SK-N-DZ (cell line): ENCODE data around the gene HOXB1.

Experiments
- DNase-seq: peaks from one replicate; pipeline ENCODE4 v3.0.0-alpha.2; 2015; ENCODE audit warnings: low spot score

The HOXB1 gene

DNA sequence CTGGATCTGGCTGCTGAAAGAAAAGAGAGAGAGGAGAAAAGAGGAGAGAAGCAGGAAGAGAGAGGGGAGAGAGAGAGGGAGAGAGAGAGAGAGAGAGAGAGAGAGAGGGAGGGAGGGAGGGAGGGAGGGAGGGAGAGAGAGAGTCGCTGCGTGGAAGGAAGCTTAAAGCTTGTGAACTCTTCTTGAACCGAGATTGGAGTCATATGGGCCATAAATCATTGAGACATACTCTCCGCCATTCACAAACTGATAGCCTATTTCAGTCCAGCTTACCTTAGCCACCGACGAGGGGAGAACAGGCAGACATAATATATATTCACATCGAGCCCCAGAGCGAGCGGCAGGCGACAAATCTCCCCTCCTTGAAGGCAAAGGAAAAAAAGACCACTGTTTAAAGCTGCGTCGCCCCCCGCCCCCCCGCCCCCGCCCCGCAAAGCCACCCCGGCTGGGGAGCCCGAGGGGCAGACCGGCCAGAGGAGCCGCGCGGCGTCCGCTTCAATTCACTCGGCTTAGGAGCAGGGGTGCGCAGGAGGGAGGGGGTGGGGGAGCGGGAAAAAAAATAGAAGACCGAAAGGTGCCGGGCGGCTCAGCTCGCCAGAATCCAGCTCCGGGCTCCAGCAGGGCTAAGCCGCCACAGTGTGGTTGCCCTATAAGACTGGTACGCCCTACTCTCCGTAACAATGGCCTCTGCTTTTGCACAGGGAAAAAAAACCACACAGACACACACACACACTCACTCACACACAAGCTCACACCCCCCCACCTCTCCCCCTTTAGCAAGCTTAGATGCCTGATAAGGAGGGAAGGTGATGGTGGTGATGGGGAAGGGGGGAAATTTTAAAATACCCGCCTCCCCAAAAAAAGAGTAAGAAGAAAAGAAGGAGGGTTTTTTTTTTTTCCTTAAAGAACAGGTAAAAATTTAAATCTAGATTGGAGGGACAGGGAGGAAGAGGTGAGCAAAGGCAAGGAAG lies 24.7 kb upstream of the HOXB1 start:
- DNase-seq: peak; percentile 29

- DNase-seq: no peak
These were observed 23.8 kb upstream of the HOXB1 start for GRCh38 chr17:48554412-48555257.

DNA sequence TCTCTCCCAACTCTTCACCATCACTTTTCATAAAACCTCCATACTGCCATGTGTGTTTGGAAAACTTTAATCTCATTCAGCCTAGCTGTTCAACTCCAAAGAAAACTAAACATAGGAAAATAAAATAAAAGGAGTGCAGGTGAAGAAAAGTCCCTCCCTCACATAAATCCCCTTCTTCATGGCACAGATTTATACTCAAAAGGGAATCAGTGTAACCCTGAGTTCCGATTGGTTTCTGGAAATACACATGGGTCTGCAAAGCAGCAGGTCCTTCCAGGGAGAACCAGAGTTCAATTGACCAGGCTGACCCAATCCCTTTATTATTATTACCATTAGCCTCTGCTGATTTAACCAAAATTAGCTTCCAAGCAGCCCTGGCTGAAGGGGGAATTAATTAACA lies 23.0 kb upstream of the HOXB1 start:
- no peak for DNase-seq

DNA sequence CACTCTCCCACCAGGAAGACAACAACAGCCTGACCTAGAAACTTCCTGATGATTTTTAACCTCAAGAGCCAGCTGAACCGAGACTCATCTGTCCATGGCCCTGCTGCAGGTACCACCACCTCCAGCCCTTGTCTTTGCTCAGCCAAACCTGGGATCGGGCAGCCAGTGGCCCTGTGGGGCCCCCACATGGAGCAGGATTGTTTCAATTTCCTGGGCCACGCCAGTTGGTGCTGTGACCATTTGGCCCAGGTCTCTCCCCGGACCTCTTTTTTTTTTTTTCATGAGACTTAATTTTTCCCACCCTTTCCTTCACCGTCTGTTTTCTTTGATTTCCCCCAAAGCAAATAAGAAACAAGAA lies 22.4 kb upstream of the HOXB1 start:
- no peak for DNase-seq

GRCh38 chr17:48552466-48553189 lies 21.8 kb upstream of the HOXB1 start:
- DNase-seq: no peak

DNA sequence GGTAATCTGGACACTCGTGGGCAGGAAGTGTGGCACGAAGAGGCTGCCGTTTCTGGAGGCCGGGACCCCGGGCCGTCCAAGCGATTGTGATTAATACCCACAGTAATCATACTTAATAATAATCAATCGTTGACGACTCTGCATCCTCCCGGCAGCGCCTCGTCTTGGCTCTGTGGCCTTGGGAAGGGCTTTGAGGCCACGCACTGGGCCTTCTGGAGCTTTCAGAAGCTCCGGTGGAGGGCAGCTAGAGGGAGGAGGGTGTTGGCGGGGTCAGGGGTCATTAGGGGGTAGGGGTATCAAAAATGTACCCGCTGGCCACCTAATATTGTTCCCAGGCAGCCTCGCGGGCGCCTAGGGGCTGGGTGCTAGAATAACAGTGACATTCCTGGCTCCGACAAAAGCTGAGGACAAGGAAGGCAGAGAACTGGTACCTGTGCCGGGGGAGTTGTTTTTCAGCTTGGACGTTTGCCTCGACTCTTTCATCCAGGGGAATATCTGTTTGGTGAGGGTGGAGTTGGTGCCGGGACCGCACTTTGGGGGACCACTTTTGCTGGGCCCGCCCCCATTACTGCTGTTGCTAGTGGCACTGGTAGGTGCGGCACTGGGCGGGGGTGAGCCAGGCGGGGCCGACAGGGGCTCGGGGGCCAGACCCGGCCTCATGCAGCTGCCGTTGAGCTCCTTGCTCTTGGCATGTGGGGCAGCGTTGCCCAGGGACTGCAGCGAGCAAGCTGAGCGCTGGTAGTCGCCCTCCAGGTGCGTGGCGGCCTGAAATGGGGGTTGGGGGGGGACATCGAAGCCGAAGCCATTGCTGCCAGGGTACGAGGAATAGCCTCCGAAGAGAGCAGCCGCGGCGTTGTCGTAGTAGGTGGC lies 21.0 kb upstream of the HOXB1 start:
- no peak for DNase-seq

DNA sequence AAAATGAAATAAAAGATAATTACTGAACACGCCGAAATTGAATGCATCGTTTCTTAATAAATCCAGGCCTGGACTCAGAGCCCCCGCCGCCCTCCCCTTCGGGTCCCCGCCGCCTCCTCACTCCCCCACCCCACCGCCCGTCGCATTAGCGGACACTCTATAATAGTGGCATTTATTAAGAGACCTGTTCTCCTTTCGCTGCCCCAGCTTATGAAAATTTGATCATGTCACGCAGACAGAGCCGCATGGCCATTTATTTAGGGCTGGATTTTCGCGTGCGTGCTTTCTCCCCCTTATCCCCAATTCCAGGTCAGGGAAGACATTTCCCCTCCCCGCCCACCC lies 20.4 kb upstream of the HOXB1 start:
- no peak for DNase-seq

DNA sequence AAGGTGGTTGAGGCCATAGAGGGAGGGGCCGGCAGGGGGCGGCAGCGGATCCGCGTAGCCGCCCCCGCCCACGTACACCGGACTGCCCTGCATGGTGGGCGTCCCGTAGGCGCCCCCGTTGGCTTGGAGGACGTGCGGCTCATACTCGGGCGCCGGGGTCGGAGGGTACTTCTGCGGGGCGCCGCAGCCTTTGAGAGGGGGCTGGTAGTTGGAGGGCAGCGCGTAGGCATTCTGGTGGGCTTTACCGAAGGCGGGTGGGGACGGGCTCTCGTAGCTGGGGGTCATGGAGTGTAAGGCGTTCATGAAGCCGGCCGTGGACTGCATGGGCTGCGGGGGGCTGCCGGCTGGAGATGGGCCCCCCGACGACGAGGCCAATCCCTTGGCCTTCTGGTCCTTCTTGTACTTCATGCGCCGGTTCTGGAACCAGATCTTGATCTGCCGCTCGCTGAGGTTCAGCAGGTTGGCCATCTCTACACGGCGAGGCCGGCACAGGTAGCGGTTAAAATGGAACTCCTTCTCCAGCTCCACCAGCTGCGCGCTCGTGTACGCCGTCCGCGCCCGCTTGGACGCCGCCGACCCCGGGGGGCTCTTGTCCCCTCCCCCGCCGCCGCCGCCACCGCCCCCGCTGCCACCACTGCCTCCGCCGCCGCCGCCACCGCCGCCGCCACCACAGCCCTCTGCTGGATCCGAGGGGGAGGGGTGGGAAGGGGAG lies 19.8 kb upstream of the HOXB1 start:
- no peak for DNase-seq

- DNase-seq: no peak
These were observed 19.2 kb upstream of the HOXB1 start for GRCh38 chr17:48549914-48550501.

GRCh38 chr17:48549281-48549630 lies 18.4 kb upstream of the HOXB1 start:
- no peak for DNase-seq

DNA sequence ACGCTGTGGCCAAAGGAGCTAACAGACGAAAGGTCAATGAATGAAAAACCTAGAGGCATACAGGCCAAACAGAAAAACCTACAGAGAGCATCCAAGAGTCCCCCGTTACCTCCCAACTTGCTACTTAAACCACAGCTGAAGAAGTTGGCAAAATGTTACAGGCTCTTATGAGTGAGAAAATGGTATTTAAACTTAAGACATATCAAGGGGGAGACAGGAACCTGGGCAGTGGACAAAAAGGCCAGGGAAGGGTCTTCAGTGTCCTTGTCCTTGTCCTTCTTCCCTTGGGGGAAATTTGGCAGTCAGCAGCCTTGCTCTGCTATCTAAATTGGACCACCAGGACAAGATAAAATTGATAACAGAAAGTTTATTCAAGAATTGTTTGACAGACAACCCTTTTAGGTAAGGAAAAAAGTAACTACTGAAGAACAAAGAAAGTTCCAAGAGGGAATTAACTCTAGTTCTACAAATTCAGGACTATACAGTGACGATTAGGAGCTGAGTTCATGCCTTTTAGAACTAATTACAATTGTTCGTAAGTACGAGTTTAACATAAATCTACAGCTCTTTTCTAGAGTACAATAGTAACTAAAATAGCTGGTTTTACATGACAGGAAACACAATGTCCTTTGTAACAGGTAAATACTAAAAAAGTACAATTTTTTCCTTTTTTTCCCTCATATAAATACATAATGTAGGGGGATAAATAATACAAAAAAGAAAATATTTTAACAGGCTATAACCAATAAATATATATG lies 17.9 kb upstream of the HOXB1 start:
- no peak for DNase-seq

DNA sequence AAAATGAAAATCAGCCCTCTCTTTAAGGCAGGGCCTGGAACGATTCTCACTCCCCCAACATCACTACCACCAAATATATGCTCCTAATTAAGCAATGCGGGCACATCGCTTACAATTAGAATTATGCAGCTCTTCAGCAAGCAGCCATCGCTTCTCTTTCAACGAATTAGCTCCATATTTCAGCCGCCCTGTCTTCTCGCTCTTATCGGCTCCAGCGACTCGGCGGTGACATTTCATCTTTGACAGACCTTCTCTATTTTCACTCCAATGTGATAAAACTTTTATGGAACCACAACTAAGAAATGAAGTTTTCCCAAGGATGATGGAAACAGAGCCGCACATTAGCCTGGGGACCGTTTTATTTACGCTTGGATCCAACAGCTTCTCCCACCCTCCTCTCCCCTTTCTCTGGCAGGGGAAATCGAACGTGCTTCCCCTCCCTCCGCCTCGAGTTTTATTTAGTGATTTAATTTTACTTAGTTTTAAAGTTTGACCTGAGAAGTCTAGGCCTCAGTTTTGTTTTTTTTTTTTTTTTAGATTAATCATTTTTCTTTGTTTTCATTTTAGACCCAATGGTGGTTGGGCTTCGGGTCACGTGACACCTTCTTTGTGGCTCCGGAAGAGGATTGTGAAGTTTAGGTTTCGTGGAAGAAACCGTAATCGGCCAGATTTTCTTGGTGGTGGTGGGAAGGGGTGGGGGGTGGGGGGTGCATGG lies 17.2 kb upstream of the HOXB1 start:
- DNase-seq: no peak

DNA sequence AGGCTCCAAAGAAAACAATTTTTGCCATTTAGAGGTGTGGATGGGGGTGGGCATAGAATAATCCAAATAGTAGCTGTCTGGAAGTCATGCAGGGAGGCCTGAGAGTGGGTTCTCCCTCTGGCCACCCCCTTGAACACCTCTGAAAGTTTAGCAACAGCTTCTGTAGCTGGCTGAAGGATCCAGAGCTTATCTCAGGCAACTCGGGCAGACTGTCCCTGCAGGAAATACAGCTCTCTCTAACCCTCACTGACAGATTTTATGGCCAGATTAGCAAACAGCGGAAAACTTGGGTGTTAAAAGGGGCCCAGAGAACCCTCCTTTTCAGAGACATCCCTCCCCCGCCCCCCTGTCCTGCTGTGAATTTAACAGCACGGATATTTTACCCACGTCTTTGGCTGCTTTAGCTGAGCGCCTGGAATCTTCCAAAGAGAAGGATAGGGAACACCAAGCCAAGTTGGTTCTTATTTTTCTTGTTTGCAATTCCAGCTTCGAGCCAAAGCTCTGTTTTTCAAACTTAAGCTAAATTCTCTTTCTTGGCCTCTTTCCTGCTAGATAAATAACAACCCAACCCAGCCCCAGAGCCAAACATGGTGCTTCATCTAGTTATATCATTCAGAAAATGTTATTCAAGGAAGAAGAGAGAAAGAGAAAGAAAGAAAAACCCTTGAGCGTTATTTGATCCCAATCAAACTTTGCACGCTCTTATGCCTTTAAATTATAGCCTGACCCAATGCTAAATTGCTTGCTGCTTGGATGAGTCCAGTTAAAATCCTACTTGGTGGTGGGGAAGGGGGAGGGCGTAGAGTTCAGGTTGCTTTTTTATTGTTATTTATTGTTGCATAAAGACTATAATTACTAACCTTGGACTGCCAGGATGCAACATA lies 16.4 kb upstream of the HOXB1 start:
- no peak for DNase-seq

GRCh38 chr17:48546137-48546923 lies 15.5 kb upstream of the HOXB1 start:
- no peak for DNase-seq

- no peak for DNase-seq
These were observed 14.7 kb upstream of the HOXB1 start for GRCh38 chr17:48545539-48545938.

DNA sequence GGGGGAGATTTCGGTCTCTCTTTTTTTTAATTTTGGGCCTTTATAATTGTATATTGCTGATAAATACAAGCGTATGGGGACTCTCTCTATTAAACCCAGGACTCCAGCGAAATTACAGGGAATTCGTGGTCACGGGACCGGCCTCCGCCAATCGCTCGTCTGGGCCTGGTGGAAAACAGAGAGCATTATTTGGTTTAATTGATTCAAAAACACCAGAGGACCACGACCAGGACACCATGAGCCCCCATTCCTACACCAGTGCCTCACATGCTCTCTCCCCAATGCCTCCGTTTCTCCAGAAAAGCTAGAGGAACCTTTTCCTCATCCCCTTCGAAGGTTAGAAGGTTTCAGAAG lies 14.2 kb upstream of the HOXB1 start, which contains the start of gene HOXB2:
TSS of gene HOXB2 (minus strand) at position 88 of the 354 bp plus-strand sequence. CDS start 198 bp downstream, outside the sequence.
- DNase-seq: no peak
